Measurements from ENCODE around the gene VWA3B. TPM values are rescaled to one million over a fixed set of nuclear protein-coding genes. Genes with fewer than 3 reads are reported as not detected.
"Not testable (repeated sequence)": the region's sequence is repeated elsewhere in the genome, so short reads cannot be mapped to it uniquely, and the experiment has no call there.

The VWA3B gene
- total and polyA plus RNA-seq, 4 donors: 3.5 to 29.2 (median 11.2) TPM

DNA sequence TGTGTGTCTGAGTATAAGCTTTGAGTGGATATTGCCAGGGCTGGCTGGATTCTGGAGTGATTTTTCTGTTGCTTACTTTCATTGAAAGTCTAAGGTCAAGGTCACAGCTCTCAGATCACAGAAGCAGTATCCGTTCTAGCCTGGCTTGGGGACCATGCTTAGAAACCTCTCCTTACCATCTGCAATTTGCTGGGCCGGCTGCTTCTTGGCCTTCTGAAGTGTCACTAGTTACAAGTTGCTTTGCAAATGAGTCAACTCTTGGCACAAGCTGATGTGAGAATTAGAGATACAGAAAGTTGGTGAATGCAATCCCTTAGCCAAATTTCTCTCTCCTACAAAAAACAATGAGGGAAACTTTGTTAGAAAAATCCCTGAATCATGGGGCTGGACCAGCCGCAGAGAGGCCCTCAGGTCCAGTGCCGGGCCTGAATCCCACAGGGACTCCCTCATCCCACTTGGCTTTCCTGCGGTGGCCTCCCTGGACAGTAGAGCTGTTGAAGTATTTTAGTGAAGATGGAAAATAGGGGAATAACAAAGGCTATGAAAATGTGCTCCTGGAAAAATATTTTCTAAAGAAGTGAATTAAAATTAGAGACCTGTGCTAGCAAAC lies 166.6 kb downstream of the VWA3B start:
- H3K9ac ChIP-seq (ENCODE audit: insufficient read depth in 1 of 2, low read length in 2 of 2): no peak overlapping the region
- no peak overlapping the region for H3K27ac ChIP-seq (ENCODE audit: low read depth in 1 of 2, low read length in 1 of 2)
- H3K4me3 ChIP-seq: no peak overlapping the region
- ATAC-seq (ENCODE audit: insufficient read depth, low FRiP score) (no peak), DNase-seq (no peak)
- H3K27me3 ChIP-seq (ENCODE audit: control insufficient read depth in 3 of 3, insufficient read depth in 3 of 3, low read length in 2 of 3): no peaks in the 10 kb centered on the region
- no peaks in the 10 kb centered on the region for H3K9me3 ChIP-seq (ENCODE audit: control insufficient read depth in 4 of 4, insufficient read depth in 3 of 4, low read length in 3 of 4)
- no peaks in the 10 kb centered on the region for H3K4me1 ChIP-seq (ENCODE audit: control insufficient read depth in 5 of 5, insufficient read depth in 5 of 5, low read length in 5 of 5)
- WGBS, 2 donors: 70 to 85% methylated on average over 5 of the region's 5 CpGs
- TF ChIP-seq, protein P1, sequence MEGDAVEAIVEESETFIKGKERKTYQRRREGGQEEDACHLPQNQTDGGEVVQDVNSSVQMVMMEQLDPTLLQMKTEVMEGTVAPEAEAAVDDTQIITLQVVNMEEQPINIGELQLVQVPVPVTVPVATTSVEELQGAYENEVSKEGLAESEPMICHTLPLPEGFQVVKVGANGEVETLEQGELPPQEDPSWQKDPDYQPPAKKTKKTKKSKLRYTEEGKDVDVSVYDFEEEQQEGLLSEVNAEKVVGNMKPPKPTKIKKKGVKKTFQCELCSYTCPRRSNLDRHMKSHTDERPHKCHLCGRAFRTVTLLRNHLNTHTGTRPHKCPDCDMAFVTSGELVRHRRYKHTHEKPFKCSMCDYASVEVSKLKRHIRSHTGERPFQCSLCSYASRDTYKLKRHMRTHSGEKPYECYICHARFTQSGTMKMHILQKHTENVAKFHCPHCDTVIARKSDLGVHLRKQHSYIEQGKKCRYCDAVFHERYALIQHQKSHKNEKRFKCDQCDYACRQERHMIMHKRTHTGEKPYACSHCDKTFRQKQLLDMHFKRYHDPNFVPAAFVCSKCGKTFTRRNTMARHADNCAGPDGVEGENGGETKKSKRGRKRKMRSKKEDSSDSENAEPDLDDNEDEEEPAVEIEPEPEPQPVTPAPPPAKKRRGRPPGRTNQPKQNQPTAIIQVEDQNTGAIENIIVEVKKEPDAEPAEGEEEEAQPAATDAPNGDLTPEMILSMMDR (IDR thresholded peaks at IDR 0.05; ENCODE audit: control extremely low read depth, extremely low read depth): no peak
- H3K36me3 ChIP-seq (ENCODE audit: control insufficient read depth in 4 of 4, insufficient read depth in 4 of 4, low read length in 4 of 4): no peaks in the 10 kb centered on the region

DNA sequence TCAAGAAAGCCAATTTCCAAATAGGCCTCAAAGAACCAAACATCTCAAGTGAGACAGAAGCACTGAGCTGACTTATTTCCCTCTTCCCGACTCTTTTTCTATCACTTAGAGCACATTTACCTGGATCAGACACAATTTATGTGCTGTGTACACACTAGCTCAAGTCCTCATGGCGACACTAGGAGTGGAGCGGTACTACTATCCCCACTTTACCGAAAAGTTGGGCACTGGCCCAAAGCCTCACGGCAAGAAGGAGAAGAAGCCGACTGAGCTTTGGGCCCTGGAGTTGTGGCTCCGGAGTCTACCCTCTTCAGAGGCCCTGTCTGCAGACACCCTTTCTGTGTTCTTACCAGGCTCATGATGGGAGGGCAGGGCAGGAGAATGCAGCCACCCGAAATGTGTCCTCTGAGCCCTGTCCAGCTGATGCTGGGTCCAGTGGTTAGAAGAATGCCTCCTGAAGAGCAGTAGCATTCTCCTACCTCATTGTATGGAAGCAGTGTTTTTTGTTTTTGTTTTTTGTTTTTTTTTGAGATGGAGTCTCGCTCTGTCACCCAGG lies 167.6 kb downstream of the VWA3B start:
- Histone ChIP-seq H3K4me3 (no peak overlapping the region), H3K27ac (ENCODE audit: low read depth in 1 of 2, low read length in 1 of 2) (no peak overlapping the region), H3K27me3 (ENCODE audit: control insufficient read depth in 3 of 3, insufficient read depth in 3 of 3, low read length in 2 of 3) (no peaks in the 10 kb centered on the region), H3K4me1 (ENCODE audit: control insufficient read depth in 5 of 5, insufficient read depth in 5 of 5, low read length in 5 of 5) (no peaks in the 10 kb centered on the region), H3K36me3 (ENCODE audit: control insufficient read depth in 4 of 4, insufficient read depth in 4 of 4, low read length in 4 of 4) (no peaks in the 10 kb centered on the region), H3K9ac (ENCODE audit: insufficient read depth in 1 of 2, low read length in 2 of 2) (no peak overlapping the region), H3K9me3 (ENCODE audit: control insufficient read depth in 4 of 4, insufficient read depth in 3 of 4, low read length in 3 of 4) (no peaks in the 10 kb centered on the region)
- 81 to 89% methylated on average over 9 of the region's 9 CpGs for WGBS, 2 donors
- ATAC-seq (ENCODE audit: insufficient read depth, low FRiP score) (no peak), DNase-seq (no peak)
- TF ChIP-seq, protein P1 (IDR thresholded peaks at IDR 0.05; ENCODE audit: control extremely low read depth, extremely low read depth): no peak

DNA sequence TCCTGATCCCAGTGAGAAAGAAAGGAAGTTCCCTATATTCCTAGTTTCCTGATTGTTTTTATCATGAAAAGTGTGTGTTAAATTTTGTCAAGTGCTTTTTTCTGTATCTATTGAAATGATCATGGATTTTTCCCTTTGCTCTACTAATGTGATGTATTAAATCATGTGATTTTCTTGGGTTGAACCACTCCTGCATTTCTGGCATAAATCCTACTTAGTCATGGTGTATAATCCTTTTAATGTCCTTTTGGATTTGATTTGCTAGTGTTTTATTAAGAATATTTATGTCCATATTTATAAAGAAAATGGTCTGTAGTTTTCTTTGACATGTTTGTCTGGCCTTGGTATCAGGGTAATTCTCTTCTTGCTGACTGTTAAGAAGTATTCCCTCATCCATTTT lies 171.9 kb downstream of the VWA3B start:
- Histone ChIP-seq H3K4me3 (no peak overlapping the region), H3K4me1 (ENCODE audit: control insufficient read depth in 5 of 5, insufficient read depth in 5 of 5, low read length in 5 of 5) (no peaks in the 10 kb centered on the region), H3K27me3 (ENCODE audit: control insufficient read depth in 3 of 3, insufficient read depth in 3 of 3, low read length in 2 of 3) (no peaks in the 10 kb centered on the region), H3K9me3 (ENCODE audit: control insufficient read depth in 4 of 4, insufficient read depth in 3 of 4, low read length in 3 of 4) (peaks cover 0 to 7% (median 3%) of the 10 kb centered on the region in 4 donors), H3K9ac (ENCODE audit: insufficient read depth in 1 of 2, low read length in 2 of 2) (no peak overlapping the region), H3K36me3 (ENCODE audit: control insufficient read depth in 4 of 4, insufficient read depth in 4 of 4, low read length in 4 of 4) (no peaks in the 10 kb centered on the region), H3K27ac (ENCODE audit: low read depth in 1 of 2, low read length in 1 of 2) (no peak overlapping the region)
- DNase-seq: no peak
- TF ChIP-seq, protein P1 (IDR thresholded peaks at IDR 0.05; ENCODE audit: control extremely low read depth, extremely low read depth): no peak
- no peak for ATAC-seq (ENCODE audit: insufficient read depth, low FRiP score)

DNA sequence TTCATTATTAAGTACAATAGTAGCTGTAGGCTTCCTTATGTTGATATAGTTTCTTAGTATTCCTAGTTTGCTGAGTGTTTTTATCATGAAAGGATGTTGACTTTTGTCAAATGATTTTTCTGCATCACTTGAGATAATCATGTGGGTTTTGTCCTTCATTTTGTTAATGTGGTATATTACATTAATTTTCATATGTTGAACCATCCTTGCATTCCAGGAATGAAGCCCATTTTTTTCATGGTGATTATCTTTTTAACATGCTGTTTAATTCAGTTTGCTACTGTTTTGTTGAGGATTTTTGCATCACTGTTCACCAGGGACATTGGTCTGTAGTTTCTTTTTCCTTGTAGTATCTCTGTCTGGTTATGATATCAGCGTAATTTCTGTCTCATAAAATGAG lies 176.4 kb downstream of the VWA3B start:
- Histone ChIP-seq H3K4me3 (no peak overlapping the region), H3K27ac (ENCODE audit: low read depth in 1 of 2, low read length in 1 of 2) (no peak overlapping the region), H3K4me1 (ENCODE audit: control insufficient read depth in 5 of 5, insufficient read depth in 5 of 5, low read length in 5 of 5) (no peaks in the 10 kb centered on the region), H3K9ac (ENCODE audit: insufficient read depth in 1 of 2, low read length in 2 of 2) (no peak overlapping the region), H3K9me3 (ENCODE audit: control insufficient read depth in 4 of 4, insufficient read depth in 3 of 4, low read length in 3 of 4) (peaks cover 0 to 10% (median 3%) of the 10 kb centered on the region in 4 donors), H3K36me3 (ENCODE audit: control insufficient read depth in 4 of 4, insufficient read depth in 4 of 4, low read length in 4 of 4) (no peaks in the 10 kb centered on the region), H3K27me3 (ENCODE audit: control insufficient read depth in 3 of 3, insufficient read depth in 3 of 3, low read length in 2 of 3) (no peaks in the 10 kb centered on the region)
- TF ChIP-seq, protein P1 (IDR thresholded peaks at IDR 0.05; ENCODE audit: control extremely low read depth, extremely low read depth): no peak
- ATAC-seq (ENCODE audit: insufficient read depth, low FRiP score) (no peak), DNase-seq (no peak)
- WGBS, 2 donors: 91 to 93% methylated on average over 1 of the region's 1 CpG

DNA sequence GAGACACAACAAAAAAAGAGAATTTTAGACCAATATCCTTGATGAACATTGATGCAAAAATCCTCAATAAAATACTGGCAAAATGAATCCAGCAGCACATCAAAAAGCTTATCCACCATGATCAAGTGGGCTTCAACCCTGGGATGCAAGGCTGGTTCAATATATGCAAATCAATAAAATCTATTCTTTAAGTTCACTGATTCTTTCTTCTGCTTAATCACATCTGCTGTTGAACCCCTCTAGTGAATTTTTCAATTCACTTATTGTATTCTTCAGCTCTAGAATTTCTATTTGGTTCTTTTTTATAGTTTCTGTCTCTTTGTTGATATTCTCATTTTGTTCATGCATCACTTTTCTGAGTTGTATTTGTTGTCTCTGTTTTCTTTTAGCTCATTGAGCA lies 181.3 kb downstream of the VWA3B start:
- DNase-seq; H3K4me3 ChIP-seq; H3K9me3 ChIP-seq (ENCODE audit: control insufficient read depth in 4 of 4, insufficient read depth in 3 of 4, low read length in 3 of 4); H3K4me1 ChIP-seq (ENCODE audit: control insufficient read depth in 5 of 5, insufficient read depth in 5 of 5, low read length in 5 of 5); H3K36me3 ChIP-seq (ENCODE audit: control insufficient read depth in 4 of 4, insufficient read depth in 4 of 4, low read length in 4 of 4); H3K27me3 ChIP-seq (ENCODE audit: control insufficient read depth in 3 of 3, insufficient read depth in 3 of 3, low read length in 2 of 3); ATAC-seq (ENCODE audit: insufficient read depth, low FRiP score); H3K27ac ChIP-seq (ENCODE audit: low read depth in 1 of 2, low read length in 1 of 2); H3K9ac ChIP-seq (ENCODE audit: insufficient read depth in 1 of 2, low read length in 2 of 2): not testable (repeated sequence)
